Dedifferentiated amniotic fluid mesenchymal stem cell (primary cell): ENCODE results near the gene PIMREG.

ENCODE experiments used
- DNase-seq: peaks from one replicate; pipeline ENCODE4 v3.0.0-alpha.2; 2016; ENCODE audit errors: extremely low spot score

PIMREG gene

GRCh38 chr17:6498901-6499540, 54.8 kb downstream of the PIMREG start:
- no peak for DNase-seq
